Prostate gland (tissue), 2 donors: ENCODE data around the gene TSPAN6.

Experiments used
- POLR2A ChIP-seq: fragments of 450-650 bp; IDR thresholded peaks from one replicate; pipeline ENCODE4 v1.6.1; 2016; ENCODE audit warnings: antibody characterized with exemption, mild to moderate bottlenecking
- POLR2AphosphoS5 ChIP-seq: sonication (generic); formaldehyde crosslinking; IDR thresholded peaks from one replicate; pipeline ENCODE4 v1.6.1; 2017; ENCODE audit warnings: antibody characterized with exemption
- TF ChIP-seq, protein P1 (sequence below), 4 experiments: fragments of 200-600 bp in 2 of 4; fragments of 450-650 bp in 2 of 4; sonication (generic) in 2 of 4; IDR thresholded peaks; 1 replicate in 3 of 4; 2 replicates in 1 of 4; pipeline ENCODE4 v1.5.1; 2016 to 2019; ENCODE audit warnings: antibody characterized with exemption in 4 of 4, mild to moderate bottlenecking in 2 of 4, moderate library complexity in 2 of 4

DNA sequence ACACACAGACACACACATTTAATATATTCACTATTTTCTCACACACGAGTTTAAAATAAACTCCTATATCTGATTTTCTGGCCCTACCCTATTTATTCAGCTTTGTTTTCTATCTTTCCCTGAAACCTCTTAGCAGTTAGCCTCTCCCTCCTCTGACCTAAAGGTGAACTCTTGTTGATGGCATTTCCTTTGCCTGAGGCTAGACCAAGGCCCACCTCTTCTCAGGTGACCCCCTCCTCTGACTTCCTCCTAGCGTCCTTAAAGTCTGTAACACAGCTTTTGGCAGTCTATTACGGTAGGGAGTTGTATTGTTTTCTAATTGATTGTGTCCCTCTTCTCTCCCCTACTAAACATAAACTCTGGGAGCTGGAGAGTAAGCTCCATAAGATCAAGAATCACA, 5.7 kb upstream of the TSPAN6 start:
- TF ChIP-seq, protein P1, sequence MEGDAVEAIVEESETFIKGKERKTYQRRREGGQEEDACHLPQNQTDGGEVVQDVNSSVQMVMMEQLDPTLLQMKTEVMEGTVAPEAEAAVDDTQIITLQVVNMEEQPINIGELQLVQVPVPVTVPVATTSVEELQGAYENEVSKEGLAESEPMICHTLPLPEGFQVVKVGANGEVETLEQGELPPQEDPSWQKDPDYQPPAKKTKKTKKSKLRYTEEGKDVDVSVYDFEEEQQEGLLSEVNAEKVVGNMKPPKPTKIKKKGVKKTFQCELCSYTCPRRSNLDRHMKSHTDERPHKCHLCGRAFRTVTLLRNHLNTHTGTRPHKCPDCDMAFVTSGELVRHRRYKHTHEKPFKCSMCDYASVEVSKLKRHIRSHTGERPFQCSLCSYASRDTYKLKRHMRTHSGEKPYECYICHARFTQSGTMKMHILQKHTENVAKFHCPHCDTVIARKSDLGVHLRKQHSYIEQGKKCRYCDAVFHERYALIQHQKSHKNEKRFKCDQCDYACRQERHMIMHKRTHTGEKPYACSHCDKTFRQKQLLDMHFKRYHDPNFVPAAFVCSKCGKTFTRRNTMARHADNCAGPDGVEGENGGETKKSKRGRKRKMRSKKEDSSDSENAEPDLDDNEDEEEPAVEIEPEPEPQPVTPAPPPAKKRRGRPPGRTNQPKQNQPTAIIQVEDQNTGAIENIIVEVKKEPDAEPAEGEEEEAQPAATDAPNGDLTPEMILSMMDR (IDR thresholded peaks at IDR 0.05): no peak
- TF ChIP-seq POLR2A: no peak
- TF ChIP-seq POLR2AphosphoS5: no peak
